ENCODE data around the gene TOR1B.
"Not testable (repeated sequence)": the region's sequence is repeated elsewhere in the genome, so short reads cannot be mapped to it uniquely, and the experiment has no call there.

The TOR1B gene

DNA sequence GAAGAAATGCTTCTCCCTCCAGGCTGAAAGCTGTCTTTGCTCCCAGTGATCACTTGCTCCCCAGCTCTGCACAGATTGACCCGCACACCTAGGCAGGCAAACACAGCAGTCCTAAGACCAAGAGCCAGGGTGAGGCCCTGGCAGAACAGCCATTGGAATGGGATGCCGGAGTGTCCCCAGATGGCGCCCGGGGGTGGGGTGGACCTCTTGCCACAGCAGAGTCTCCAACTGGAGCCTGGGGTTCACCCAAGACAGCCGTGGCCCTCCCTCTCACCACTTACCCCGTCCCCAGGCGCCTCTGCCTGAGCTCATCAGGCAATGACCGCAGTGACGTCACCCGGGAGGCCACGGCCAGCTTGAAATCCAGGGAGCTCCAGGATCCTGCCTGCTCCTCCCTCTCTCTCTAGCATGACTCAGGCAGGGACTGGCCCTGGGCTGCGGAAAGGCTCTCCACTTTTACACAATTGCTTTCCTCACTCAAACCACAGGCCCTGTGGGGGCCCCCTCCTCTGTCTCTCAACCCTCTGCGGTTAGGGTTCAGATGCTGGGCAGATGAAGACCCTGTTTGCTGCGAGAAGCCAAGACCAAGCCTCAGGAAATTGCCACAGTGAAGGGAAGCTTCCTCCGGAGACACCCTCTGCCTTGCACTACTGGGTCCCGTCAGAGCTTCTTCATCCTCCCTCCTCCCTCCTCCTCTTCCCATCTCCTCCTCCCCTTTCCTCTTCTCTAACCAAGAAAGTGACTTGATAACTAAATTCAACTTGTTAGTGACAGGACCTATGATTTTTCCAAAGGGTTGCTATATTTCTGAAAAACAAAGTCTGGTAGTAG, 25.8 kb upstream of the TOR1B start:
- no peak for FAIRE-seq

DNA sequence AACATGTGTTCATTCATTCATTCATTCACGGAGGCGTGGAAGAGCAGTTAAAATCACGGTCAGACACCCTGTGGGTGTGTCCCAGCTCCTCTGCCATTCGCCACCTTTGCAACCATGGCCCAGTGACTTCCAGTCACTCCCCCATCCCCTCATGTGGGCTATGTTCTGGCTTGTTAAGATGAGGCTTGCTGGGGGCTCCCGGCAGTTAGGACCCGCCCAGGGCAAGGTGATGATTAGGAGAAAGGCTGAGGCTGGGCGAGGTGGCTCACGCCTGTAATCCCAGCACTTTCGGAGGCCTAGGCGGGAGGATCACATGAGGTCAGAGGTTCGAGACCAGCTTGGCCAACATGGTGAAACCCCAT, 25.2 kb upstream of the TOR1B start:
- no peak for FAIRE-seq

DNA sequence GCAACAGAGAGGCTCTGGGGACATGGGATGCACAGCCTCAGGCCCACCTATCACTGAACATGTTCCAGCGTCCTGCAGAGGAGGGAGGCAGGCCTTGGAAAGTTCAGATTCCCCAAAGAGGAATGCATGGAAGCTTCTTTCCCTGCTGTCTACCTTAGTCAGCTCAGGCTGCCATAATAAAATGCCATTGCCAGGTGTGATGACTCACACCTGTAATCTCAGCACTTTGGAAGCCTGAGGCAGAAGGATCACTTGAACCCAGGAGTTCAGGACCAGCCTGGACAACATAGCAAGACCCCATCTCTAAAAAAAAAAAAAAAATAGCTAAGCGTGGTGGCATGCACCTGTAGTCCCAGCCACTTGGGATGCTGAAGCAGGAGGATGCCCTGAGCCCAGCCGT, 24.5 kb upstream of the TOR1B start:
- FAIRE-seq, result no peak

GRCh38 chr9:129779560-129780190, 23.3 kb upstream of the TOR1B start:
- FAIRE-seq, result no peak

- no peak for FAIRE-seq
Measured at GRCh38 chr9:129781131-129781530, 21.9 kb upstream of the TOR1B start.

DNA sequence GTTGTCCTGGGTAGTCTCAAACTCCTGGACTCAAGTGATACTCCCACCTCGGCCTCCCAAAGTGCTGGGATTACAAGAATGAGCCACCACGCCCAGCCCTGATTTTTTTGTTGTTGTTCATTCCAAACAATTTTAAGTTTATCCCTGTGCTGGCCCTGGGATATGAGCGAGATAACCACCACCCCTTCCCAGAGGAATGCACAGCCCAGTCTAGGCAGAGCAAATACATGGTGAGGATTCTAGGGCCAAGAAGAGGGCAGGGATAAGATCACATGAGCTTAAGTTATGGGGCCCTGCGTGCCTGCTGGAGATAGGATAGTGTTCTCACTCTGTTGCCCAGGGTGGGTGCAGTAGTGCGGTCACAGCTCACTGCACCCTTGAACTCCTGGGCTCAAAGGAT, 21.0 kb upstream of the TOR1B start:
- FAIRE-seq, result no peak

DNA sequence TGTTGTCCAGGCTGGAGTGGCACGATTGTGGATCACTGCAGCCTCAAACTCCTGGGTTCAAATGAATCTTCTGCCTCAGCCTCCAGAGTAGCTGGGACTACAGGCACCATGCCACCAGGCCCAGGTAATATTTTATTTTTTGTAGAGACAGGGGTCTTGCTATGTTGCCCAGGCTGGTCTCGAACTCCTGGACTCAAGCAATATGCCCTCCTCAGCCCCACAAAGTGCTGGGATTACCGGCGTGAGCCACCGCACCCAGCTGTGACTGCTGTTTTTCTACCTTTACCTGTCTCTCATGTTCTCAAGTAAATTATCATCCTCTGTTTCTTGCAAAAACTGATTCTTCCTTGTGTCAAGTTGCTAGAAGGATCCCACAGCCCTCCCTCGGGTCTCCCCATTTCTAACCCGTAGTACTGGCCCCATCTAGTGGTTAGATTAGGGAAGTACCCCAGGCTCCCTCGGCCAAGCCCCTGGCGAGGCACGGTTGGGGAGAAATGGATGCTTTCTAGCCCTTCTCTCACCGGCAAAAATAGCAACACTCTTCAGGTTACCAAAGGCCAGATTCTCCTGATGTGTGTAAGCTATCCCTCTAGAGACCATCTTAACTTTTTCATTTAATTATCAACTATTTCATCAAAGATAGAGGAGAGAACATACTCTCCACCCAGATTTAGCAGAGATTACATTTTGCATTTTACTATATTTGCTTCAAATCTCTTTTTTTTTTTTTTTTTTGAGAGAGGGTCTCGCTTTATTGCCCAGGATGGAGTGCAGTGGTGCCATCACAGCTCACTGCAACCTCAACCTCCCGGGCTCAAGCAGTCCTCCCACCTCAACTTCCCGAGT, 19.2 kb upstream of the TOR1B start:
- no peak for FAIRE-seq

- not testable (repeated sequence) for FAIRE-seq
Measured at GRCh38 chr9:129784970-129785369, 18.0 kb upstream of the TOR1B start.

- no peak for FAIRE-seq
Measured at GRCh38 chr9:129785866-129786265, 17.1 kb upstream of the TOR1B start.

- FAIRE-seq, result no peak
Measured at GRCh38 chr9:129786481-129786880, 16.5 kb upstream of the TOR1B start.

- no peak for FAIRE-seq
Measured at GRCh38 chr9:129794549-129794948, 8.4 kb upstream of the TOR1B start.

GRCh38 chr9:129796029-129796428, 7.0 kb upstream of the TOR1B start:
- FAIRE-seq, result not testable (repeated sequence)

DNA sequence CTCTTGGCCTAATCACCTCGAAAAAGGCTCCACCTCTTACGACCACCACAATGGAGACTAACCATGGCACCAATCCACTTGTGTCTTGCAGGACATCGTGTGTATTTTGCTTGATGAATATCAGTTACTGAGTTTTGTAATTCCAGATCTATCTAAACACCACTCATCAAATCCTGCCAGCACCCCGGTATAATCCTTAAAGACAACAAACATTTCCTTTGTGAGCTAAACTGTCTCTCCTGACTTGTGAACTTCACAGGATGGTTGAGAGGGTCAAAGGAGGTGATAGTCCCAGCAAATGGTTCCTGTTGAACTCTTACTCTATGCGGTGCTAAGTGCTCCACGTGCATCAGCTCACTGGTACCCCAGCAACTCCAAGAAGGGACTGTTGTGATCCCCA, 4.0 kb upstream of the TOR1B start:
- FAIRE-seq, result no peak

DNA sequence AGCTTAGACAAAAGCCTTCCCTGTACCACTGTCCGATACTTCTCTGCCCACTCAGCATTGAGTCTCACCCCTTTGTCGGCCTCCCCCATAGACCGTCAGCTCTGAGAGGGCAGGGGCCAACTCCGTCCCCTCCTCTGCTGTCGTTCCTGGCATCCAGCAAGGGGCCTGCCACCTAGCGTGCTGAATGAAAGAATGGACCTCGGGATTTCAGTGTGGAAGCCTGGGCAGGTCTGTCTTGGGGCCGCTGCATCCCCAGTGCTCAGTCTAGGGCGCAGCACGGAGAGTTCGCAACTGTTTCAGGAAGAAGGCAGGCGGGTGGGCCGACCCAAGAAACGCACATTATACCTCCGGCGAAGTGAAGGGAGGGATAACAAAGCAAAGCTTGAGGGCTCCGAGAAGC, 1.5 kb upstream of the TOR1B start:
- no peak for FAIRE-seq

DNA sequence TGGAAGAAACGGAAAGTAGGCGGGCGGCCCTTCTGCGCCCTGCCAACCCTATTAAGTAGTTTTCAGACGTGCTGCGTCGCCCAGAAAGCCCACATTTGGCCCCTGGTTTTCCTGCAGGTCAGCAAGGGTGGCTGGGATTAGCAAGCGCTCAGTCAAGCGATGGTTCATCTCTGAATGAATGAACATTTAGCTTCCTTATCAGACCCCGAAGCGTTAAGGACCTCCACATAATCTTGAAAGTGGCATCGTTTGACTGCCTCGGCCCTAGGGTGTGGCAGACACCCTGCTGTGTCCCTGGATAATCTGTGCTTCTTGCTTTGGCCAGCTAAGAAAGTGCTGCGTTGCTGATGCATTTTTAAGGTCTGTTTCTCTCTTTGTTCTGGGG, 684 bp downstream of the TOR1B start:
- no peak for FAIRE-seq

DNA sequence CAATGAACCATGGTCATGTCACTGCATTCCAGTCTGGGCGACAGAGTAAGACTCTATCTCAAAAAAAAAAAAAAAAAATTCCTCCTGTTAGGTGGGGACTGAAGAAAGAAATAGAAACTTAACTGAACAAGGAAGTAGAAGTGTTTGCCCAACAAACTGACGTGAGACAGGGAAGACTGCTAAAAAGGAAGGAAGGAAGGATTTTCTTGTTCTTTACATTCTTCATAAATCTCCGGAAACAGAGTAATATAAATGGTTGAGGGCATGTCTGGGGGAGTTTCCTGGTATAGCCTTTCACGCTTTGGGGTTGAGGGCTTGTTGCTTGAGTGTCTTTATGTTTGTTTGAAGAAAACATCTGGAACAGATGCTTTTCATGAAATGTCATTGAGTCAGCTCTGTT, 3.1 kb downstream of the TOR1B start:
- no peak for FAIRE-seq

DNA sequence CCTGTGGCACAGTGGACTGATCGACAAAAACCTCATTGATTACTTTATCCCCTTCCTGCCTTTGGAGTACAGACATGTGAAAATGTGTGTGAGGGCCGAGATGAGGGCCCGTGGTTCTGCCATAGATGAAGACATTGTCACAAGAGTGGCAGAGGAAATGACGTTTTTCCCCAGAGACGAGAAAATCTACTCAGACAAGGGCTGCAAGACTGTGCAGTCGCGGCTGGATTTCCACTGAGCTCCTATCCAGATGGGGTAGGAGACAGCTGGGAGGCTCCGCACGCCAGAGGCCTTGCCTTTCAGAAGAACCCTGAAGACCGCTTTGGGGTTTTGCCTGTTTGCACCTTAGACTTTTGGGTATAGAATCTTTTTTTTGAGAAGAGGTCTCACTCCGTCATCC, 6.4 kb downstream of the TOR1B start:
- FAIRE-seq, result no peak

DNA sequence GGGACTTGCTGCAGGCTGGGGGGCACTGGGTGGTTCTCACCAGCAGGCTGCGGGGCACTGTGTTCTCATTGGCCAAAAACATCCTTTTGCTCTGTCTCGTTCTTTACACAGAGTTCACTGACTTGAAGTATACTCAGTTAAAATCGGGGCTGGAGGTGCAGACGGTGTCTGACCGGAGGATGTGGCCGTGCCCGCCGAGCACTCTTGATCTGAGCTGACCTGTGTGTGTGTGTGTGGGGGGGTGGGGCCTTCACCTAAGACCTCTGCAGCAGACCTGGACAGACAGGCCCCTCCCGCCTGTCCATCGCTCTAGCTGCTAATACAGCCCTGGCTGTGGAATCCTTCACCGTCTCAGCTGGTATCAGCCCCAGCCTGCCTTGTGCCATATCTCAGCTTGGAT, 7.1 kb downstream of the TOR1B start:
- no peak for FAIRE-seq

- no peak for FAIRE-seq
Measured at GRCh38 chr9:129810788-129811187, 7.8 kb downstream of the TOR1B start.

DNA sequence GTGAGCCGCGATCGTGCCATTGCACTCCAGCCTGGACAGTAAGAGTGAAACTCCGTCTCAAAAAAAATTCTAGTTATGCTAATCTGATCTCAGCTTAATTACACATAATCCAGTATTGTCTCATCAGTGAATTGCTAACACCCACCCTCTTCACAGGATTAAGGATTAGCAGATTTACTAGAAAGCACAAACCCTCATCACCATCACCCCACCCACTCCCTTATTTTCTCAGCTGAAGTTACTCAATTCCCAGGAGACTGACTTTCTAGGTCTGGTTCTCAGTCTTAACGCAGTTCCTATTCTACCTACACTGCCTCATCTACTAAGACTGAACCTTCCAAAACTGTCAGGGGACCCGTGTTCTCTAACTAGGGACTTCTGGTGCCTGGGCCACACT, 9.0 kb downstream of the TOR1B start:
- no peak for FAIRE-seq

DNA sequence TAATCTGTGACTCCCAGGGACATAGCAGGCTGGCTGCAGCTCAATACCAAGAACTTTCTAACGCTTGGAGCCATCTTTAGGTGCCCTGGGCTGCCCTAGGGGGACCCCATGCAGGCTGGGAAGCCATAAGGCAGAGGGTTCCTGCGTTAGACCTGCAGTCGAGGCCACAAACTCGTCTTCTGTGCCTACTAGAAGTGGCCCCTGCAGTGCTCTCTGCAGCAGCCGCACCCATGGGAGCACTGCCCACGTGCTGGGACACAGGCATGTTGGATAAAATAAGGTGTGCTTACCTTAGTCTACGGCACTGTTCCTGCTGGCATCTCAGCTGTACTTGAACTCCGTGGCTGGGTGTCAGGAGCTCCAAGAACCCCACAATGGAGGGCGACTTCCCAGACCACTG, 9.4 kb downstream of the TOR1B start:
- FAIRE-seq, result no peak

DNA sequence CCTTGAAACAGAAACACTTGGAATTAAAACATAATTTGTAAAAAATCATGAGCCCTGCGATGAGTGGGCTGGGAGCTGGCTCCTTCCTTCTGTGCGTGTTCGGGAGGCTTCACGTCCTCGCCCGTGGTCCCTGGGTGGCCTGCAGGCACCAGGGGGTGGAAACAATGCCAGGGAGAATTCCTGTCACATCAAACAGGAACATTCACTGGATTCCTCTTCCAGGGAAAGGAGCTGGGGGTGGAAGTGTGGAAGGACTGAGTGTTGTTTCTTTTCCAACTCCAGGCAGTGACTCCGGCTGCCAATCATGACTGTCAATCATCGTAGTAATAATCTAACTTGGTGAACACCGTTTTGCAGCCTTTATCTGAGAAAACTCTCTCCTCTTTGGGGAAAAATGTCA, 10.7 kb downstream of the TOR1B start:
- FAIRE-seq, result no peak

DNA sequence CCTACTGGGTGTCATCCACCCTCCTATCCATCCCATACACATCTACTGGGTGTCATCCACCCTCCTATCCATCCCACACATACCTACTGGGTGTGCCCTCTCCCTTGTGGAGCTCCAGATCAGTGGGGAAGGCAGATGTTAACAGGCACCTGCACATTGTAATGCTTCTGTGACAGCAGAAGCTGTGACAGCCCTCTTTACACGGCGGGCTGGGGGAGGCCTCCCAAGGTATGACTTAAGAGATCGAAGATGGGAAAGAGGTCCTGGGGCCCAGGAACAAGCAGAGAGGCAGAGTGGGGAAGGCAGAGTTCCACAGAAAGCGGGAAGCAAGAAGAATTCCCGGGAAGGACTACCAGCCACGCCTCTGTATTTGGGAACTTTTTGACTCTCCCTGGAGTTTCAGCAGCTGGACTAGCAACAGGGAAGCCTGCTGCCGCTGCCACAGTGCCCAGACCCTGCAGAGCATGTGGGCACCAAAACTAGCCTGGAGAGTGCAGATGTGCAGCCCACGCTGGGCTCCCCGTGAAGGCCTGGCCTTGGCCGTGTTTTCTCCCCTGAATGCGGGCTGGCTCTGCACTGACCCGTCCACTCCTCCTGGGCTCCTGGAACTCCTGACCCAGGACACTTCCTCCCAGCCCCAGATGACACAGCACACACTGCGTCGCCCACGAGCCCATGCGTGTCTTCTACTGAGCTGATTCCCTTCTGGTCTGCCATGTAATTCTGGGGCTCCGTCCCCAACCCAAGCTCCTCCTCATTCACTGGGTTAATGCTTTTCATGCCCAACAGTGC, 11.6 kb downstream of the TOR1B start:
- FAIRE-seq, result no peak

Measured in colon (tissue), 2 donors.